NCI-H146 treated with DMSO at 0.1 percent for 48 hours (cell line): ENCODE results near the gene PIP5KL1.

Source experiments
- DNase-seq: peaks from one replicate; lab custom pipeline; 2025; ENCODE audit not compliant: unreplicated experiment; lab: John Stamatoyannopoulos, UW

PIP5KL1 gene

GRCh38 chr9:127916720-127917581 is 13.6 kb downstream of the PIP5KL1 start, which contains the start of gene ST6GALNAC4:
Gene ST6GALNAC4 (minus strand): TSS chr9:127917041. CDS start chr9:127916419, 622 bp downstream.
- peak; percentile 57 for DNase-seq

GRCh38 chr9:127915801-127916719 is 14.5 kb downstream of the PIP5KL1 start:
- DNase-seq, result no peak

GRCh38 chr9:127915325-127915752 is 15.2 kb downstream of the PIP5KL1 start:
- DNase-seq, result no peak

- no peak for DNase-seq
These were observed 16.9 kb downstream of the PIP5KL1 start for GRCh38 chr9:127913682-127914081.

GRCh38 chr9:127912882-127913281 is 17.7 kb downstream of the PIP5KL1 start:
- DNase-seq, result no peak

- no peak for DNase-seq
These were observed 18.3 kb downstream of the PIP5KL1 start for GRCh38 chr9:127912296-127912695.

- DNase-seq, result no peak
These were observed 19.9 kb downstream of the PIP5KL1 start for GRCh38 chr9:127910613-127911205.

- DNase-seq, result no peak
These were observed 20.7 kb downstream of the PIP5KL1 start for GRCh38 chr9:127909839-127910273.

GRCh38 chr9:127908660-127908926 is 22.0 kb downstream of the PIP5KL1 start:
- DNase-seq, result no peak

GRCh38 chr9:127907867-127908659 is 22.5 kb downstream of the PIP5KL1 start:
- no peak for DNase-seq

- DNase-seq, result no peak
These were observed 24.8 kb downstream of the PIP5KL1 start for GRCh38 chr9:127905788-127906191.

GRCh38 chr9:127905004-127905728 is 25.4 kb downstream of the PIP5KL1 start:
- DNase-seq, result no peak

- DNase-seq, result no peak
These were observed 26.0 kb downstream of the PIP5KL1 start for GRCh38 chr9:127904561-127905003.

- no peak for DNase-seq
These were observed 26.8 kb downstream of the PIP5KL1 start for GRCh38 chr9:127903557-127904475.

GRCh38 chr9:127899128-127899943 is 31.2 kb downstream of the PIP5KL1 start, which contains the start of gene ST6GALNAC6:
Gene ST6GALNAC6 (minus strand): TSS chr9:127899603. CDS start chr9:127897981, 1,622 bp downstream.
- DNase-seq, result no peak

- no peak for DNase-seq
These were observed 32.0 kb downstream of the PIP5KL1 start for GRCh38 chr9:127898433-127899127.

GRCh38 chr9:127897193-127897692 is 33.3 kb downstream of the PIP5KL1 start:
- DNase-seq, result no peak
